ENCODE data around the gene FUOM.

- TF ChIP-seq POLR2AphosphoS5 (IDR thresholded peaks at IDR 0.05) (no peak), CTCF (IDR thresholded peaks at IDR 0.05) (no peak), POLR2A (IDR thresholded peaks at IDR 0.05; ENCODE audit: low read depth) (no peak)
These were observed 524 bp upstream of the FUOM start for GRCh38 chr10:133358162-133358924.

Data from esophagus muscularis mucosa (tissue), 3 donors.